Fibroblast of lung (primary cell): ENCODE results near the gene ATP2B2.

Source experiments
- EZH2 ChIP-seq: IDR thresholded peaks from 2 replicates; pipeline ENCODE4 v1.5.1; 2012; ENCODE audit warnings: low read length, control low read depth, mild to moderate bottlenecking; ENCODE audit errors: missing control alignments
- TF ChIP-seq, protein P1 (sequence below), 2 donors: IDR thresholded peaks in 1 of 2; conservative IDR thresholded peaks in 1 of 2; 1 replicate in 1 of 2; 2 replicates in 1 of 2; pipeline ENCODE4 v1.5.1; 2011 to 2012; ENCODE audit warnings: low read length in 2 of 2, control low read depth in 1 of 2, inconsistent platforms in 1 of 2, low read depth in 1 of 2, mild to moderate bottlenecking in 1 of 2

DNA sequence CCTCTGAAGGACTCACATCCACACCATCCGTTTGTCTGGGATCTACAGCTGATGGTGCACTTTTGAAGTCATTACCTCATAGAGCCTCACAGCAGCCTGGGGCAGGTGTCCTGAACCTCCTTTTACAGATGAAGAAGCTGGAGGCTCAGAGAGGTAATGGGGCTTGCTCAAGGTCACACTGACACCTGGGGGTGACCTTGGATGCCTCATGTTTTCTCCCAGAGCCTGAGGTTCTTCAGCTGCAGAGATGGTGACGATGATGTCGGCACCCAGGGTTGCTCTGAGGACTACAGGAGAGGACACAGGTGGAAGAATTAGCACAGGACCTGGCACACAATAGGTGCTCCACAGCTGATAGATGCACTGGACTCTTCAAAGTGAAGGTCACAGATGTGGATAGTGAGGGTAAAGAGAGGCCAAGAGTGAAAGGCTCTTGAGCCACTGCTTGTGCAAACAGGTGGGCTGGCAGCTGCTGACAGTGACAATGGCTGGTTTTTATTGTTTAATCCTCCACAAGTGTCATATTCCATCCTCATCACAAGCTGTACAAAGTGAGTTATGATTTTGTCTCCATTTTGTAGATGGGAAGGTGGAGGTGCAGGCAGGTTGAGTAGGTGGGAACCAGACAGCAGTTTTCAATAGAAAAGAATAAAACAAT lies 17.4 kb upstream of the ATP2B2 start:
- TF ChIP-seq, protein P1, sequence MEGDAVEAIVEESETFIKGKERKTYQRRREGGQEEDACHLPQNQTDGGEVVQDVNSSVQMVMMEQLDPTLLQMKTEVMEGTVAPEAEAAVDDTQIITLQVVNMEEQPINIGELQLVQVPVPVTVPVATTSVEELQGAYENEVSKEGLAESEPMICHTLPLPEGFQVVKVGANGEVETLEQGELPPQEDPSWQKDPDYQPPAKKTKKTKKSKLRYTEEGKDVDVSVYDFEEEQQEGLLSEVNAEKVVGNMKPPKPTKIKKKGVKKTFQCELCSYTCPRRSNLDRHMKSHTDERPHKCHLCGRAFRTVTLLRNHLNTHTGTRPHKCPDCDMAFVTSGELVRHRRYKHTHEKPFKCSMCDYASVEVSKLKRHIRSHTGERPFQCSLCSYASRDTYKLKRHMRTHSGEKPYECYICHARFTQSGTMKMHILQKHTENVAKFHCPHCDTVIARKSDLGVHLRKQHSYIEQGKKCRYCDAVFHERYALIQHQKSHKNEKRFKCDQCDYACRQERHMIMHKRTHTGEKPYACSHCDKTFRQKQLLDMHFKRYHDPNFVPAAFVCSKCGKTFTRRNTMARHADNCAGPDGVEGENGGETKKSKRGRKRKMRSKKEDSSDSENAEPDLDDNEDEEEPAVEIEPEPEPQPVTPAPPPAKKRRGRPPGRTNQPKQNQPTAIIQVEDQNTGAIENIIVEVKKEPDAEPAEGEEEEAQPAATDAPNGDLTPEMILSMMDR (conservative IDR thresholded peaks at IDR 0.05 in 1 of 2, IDR thresholded peaks at IDR 0.05 in 1 of 2; ENCODE audit: low read depth in 1 of 2, low read length in 2 of 2), result no peak
- no peak for TF ChIP-seq EZH2
